ENCODE data around the gene SEC14L2. TPM values are rescaled to one million over a fixed set of nuclear protein-coding genes. Genes with fewer than 3 reads are reported as not detected.

SEC14L2 gene
- total and polyA plus RNA-seq, 10 of the 15 experiments (the other 5 are each of a cell fraction or from before 2014, with no cell fraction given), result 0.08 to 4.0 (median 0.48) TPM

GRCh38 chr22:30385942-30386341, 10.9 kb upstream of the SEC14L2 start:
- no peaks in the 10 kb centered on the region for H4K20me1 ChIP-seq (ENCODE audit: control insufficient read depth, insufficient read depth)
- H3K27ac ChIP-seq (ENCODE audit: control insufficient read depth, insufficient read depth), result no peak overlapping the region
- TF ChIP-seq JUND (IDR thresholded peaks at IDR 0.05; ENCODE audit: low read depth, low read length) (no peak), TARDBP (IDR thresholded peaks at IDR 0.05; ENCODE audit: borderline replicate concordance) (no peak), NFYA (IDR thresholded peaks at IDR 0.05; ENCODE audit: borderline replicate concordance, low read depth, low read length) (no peak), ZZZ3 (IDR thresholded peaks at IDR 0.05; ENCODE audit: control insufficient read depth, insufficient read length, low read depth) (no peak), EED (IDR thresholded peaks at IDR 0.05; ENCODE audit: low read depth) (no peak)
- peaks cover 1% of the 10 kb centered on the region; the same call in 2 of the 3 replicates for H3K9me3 ChIP-seq (replicated peaks; ENCODE audit: control insufficient read depth, insufficient read depth, low read length)
- H3K27me3 ChIP-seq (replicated peaks in 1 of 2; ENCODE audit: control insufficient read depth in 2 of 2, insufficient read depth in 2 of 2, low read length in 1 of 2), result no peaks in the 10 kb centered on the region
- SMC1A ChIA-PET (ENCODE audit: uncharacterized antibody, unreplicated experiment), result interaction anchor here (1.1 to 14.7 kb wide), 3 partner anchors 58 to 122 kb away, joined by 4 to 201 read pairs (median 5); partner anchors contain the start of gene CASTOR1
- RAD21 ChIA-PET (ENCODE audit: unreplicated experiment), result interaction anchor here (0.9 to 13.8 kb wide), 4 partner anchors 37 to 278 kb away, joined by 3 to 277 read pairs (median 4); partner anchors contain the start of genes CASTOR1 and TBC1D10A
- H3K36me3 ChIP-seq (ENCODE audit: control insufficient read depth in 2 of 2, insufficient read depth in 2 of 2, low read length in 1 of 2), result no peaks in the 10 kb centered on the region
- H3K4me1 ChIP-seq (ENCODE audit: control insufficient read depth, insufficient read depth, low read length), result peaks cover 4% of the 10 kb centered on the region; the same call in 1 of the 2 replicates
- ATAC-seq (no peak), FAIRE-seq (no peak), DNase-seq (ENCODE audit: low read depth, low spot score) (no peak)
- H3K4me2 ChIP-seq (ENCODE audit: control insufficient read depth, insufficient read depth), result no peak overlapping the region
- in situ Hi-C loops (cut with MboI) (loop anchor here (5.0 kb wide), 1 partner anchor 99 kb away; the partner anchor contains the start of gene CASTOR1), intact Hi-C loops (cut with micrococcal nuclease; ENCODE audit: unreplicated experiment) (loop anchor here (2.0 to 5.0 kb wide), 2 partner anchors 123 to 279 kb away; no protein-coding TSS in a partner anchor)
- no peak overlapping the region for H3K4me3 ChIP-seq
- BruUV-seq (replicated peaks), result TSS peak; percentile 51
- no peak overlapping the region for H2AFZ ChIP-seq (ENCODE audit: control insufficient read depth, low read depth, low read length)
- H3K79me2 ChIP-seq (ENCODE audit: control insufficient read depth, insufficient read depth, low read length), result no peaks in the 10 kb centered on the region
- CTCF ChIA-PET, result interaction anchor here (0.6 to 14.9 kb wide), 10 partner anchors 36 to 1337 kb away, joined by 3 to 436 read pairs (median 3); partner anchors contain the start of gene CASTOR1
- 89% methylated on average over 10 of the region's 10 CpGs for WGBS (ENCODE audit: insufficient coverage, insufficient replicate concordance, low lambda C conversion rate, missing lambda C conversion rate)
- no peak overlapping the region for H3K9ac ChIP-seq (ENCODE audit: control insufficient read depth, insufficient read depth, low read length)
- POLR2A ChIA-PET, result no interaction called here

GRCh38 chr22:30386608-30386959, 10.2 kb upstream of the SEC14L2 start:
- ChIA-PET POLR2A (no interaction called here), RAD21 (ENCODE audit: unreplicated experiment) (interaction anchor here (0.8 to 13.8 kb wide), 6 partner anchors 13 to 97 kb away, joined by 3 to 277 read pairs (median 6); partner anchors contain the start of genes CASTOR1, MTFP1 and TBC1D10A), SMC1A (ENCODE audit: uncharacterized antibody, unreplicated experiment) (interaction anchor here (1.1 to 14.7 kb wide), 3 partner anchors 35 to 123 kb away, joined by 4 to 201 read pairs (median 5); partner anchors contain the start of gene CASTOR1), CTCF (interaction anchor here (0.7 to 14.9 kb wide), 6 partner anchors 37 to 279 kb away, joined by 3 to 436 read pairs (median 4); partner anchors contain the start of gene CASTOR1)
- intact Hi-C loops (cut with micrococcal nuclease; ENCODE audit: unreplicated experiment), result loop anchor here (2.0 to 5.0 kb wide), 2 partner anchors 124 to 279 kb away; no protein-coding TSS in a partner anchor
- no peaks in the 10 kb centered on the region for H3K36me3 ChIP-seq (ENCODE audit: control insufficient read depth in 2 of 2, insufficient read depth in 2 of 2, low read length in 1 of 2)
- FAIRE-seq (no peak), ATAC-seq (no peak), DNase-seq (ENCODE audit: low read depth, low spot score) (no peak)
- no TSS peak for BruUV-seq (replicated peaks)
- peak overlapping the region; percentile 58 for H3K9ac ChIP-seq (ENCODE audit: control insufficient read depth, insufficient read depth, low read length)
- no peaks in the 10 kb centered on the region for H3K27me3 ChIP-seq (replicated peaks in 1 of 2; ENCODE audit: control insufficient read depth in 2 of 2, insufficient read depth in 2 of 2, low read length in 1 of 2)
- no peaks in the 10 kb centered on the region for H4K20me1 ChIP-seq (ENCODE audit: control insufficient read depth, insufficient read depth)
- H3K4me3 ChIP-seq, result peak overlapping the region; percentile 77; the same call in 1 of the 2 replicates
- peaks cover 2% of the 10 kb centered on the region; the same call in 2 of the 3 replicates for H3K9me3 ChIP-seq (replicated peaks; ENCODE audit: control insufficient read depth, insufficient read depth, low read length)
- in situ Hi-C loops (cut with MboI), result loop anchor here (5.0 kb wide), 1 partner anchor 99 kb away; the partner anchor contains the start of gene CASTOR1
- H3K79me2 ChIP-seq (ENCODE audit: control insufficient read depth, insufficient read depth, low read length), result no peaks in the 10 kb centered on the region
- 40% methylated on average over 8 of the region's 10 CpGs for WGBS (ENCODE audit: insufficient coverage, insufficient replicate concordance, low lambda C conversion rate, missing lambda C conversion rate)
- H3K27ac ChIP-seq (ENCODE audit: control insufficient read depth, insufficient read depth), result no peak overlapping the region; the same call in 1 of the 2 replicates
- peak overlapping the region; percentile 75 for H3K4me2 ChIP-seq (ENCODE audit: control insufficient read depth, insufficient read depth)
- TF ChIP-seq CTCF (IDR thresholded peaks at IDR 0.05 in 2 of 3, conservative IDR thresholded peaks at IDR 0.05 in 1 of 3; ENCODE audit: control insufficient read depth in 2 of 3, extremely low read depth in 1 of 3, insufficient read depth in 1 of 3, low read depth in 3 of 3, low read length in 3 of 3) (0 out of 6 replicates have a peak, but pooled peaks of 1 of the 3 experiments have one; percentile 7), SMARCA5 (IDR thresholded peaks at IDR 0.05) (no peak), IRF4 (IDR thresholded peaks at IDR 0.05; ENCODE audit: low read depth, low read length) (no peak)
- H2AFZ ChIP-seq (ENCODE audit: control insufficient read depth, low read depth, low read length), result peak overlapping the region; percentile 56
- H3K4me1 ChIP-seq (ENCODE audit: control insufficient read depth, insufficient read depth, low read length), result peaks cover 9% of the 10 kb centered on the region

Measured in GM12878 (cell line).